Activated T-helper 1 cell treated with anti-CD3 and anti-CD28 coated beads, Interleukin-2, amount 50 U/mL, for 16 hours (primary cell): ENCODE measurements around the gene UPF1.
"Not testable (repeated sequence)": the region's sequence is repeated elsewhere in the genome, so short reads cannot be mapped to it uniquely, and the experiment has no call there.

Experiments used
- DNase-seq, 2 donors: peaks; one replicate each; pipeline ENCODE4 v3.0.0-alpha.2; 2020; ENCODE audit warnings: low read depth in 1 of 2, low spot score in 1 of 2

Gene UPF1

DNA sequence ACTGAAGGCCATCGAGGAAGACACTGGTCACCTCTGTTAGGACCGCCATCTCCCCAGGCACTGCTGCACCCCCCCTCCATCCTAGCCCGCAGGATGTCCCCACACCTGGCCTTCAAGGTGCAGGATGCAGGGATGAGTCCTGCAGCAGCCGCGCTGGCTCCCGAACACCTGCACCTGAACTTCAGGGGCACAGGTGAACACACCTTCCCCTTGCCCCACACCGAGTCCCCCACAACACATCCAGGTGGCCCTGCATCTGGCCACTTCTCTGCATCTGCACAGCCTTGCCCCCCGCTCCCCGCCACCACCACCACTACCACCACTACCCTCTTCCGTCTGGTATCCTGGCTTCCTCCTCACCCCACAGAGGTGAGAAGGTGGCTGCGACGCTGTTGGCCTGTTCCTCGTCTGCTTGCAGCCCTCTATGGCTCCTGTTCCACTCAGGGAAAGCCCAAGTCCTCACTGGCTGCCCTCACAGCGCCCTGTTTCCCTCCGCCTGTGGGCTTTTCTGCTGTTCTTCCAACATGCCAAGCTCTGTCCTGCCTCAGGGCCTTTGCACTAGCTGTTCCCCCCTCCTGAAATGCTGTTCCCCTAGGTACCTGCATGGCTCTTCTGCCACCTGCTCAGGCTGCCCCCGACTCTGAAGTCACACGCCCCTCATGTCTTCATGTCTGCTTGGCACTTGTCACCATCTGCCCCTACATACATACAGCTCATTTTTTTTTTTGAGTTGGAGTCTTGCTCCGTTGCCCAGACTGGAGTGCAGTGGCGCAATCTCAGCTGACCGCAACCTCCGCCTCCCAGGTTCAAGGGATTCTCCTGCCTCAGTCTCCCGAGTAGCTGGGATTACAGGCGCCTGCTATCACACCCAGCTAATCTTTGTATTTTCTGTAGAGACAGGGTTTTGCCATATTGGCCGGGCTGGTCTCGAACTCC is 65.6 kb downstream of the UPF1 start:
- no peak for DNase-seq

DNA sequence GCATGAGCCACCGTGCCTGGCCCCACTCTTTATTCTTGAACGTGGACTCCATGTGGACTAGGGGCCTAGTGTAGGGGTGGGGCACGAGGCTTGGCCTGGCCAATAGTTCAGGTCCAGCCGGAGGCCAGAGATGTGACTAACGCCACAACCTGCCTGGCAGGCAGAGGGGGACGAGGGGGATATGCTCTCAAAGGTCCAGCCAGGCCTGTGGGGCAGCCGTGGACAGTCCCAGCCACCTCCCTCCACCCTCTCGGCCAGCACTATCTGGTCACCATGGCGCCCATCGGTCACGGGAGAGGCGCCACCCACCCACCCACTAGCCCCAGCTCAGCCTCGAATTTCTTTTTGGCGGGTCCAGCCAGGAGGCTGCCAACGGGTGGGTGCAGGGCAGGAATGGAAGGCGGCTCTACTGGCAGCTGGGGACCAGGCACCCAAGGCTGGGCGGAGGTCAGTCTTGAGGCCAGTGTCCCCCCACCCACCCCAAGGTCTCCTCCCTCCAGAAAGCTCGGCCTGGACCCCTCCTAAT is 66.4 kb downstream of the UPF1 start:
- no peak for DNase-seq

GRCh38 chr19:18898607-18899408 is 67.0 kb downstream of the UPF1 start:
- no peak for DNase-seq

DNA sequence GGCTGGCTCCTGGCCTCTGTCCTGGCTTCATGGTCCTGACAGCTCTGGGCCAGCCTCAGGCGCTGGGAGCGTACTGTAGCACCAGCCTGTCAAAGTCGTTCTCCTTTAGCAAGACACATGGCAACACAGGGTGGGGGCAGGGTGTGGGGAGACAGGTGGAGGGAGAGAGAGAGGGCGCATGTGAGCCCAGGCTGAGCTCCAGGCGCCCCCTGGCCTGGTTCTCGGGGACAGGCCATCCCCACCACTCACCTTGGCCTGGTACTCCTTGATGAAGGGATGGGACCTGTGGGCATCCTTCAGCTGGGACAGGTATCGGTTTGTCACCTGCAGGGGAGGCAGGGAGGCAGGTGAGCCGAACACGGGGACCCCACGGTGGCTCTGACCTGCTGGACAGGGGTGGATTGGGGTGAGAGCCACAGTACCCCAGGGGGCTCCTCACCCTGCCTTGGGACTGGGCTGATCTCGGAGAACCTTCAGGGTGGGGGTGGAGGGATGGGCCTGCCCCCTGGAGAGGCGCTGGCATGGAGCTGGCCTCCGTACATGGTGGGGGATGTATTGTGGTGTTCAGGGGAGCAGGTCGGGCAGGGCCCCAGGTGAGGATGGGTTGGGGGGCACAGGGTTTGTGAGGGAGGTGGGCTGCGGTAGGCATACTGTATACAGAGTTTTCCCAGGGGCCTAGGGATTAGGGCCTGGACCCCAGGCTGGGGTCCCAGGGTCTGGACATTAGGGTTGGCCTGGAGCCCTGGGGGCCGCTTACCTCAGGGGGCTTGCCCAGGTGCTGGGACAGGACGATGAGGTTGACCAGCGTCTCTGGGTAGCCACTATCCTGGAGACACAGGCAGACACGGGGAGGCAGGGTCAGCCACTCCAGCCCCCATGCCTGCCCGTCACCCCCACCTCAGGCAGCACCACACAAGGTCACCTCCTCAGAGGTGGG is 68.1 kb downstream of the UPF1 start:
- no peak for DNase-seq

GRCh38 chr19:18900700-18901481 is 69.1 kb downstream of the UPF1 start:
- DNase-seq: no peak

- DNase-seq: no peak
Observed at GRCh38 chr19:18901491-18901890, 69.7 kb downstream of the UPF1 start.

GRCh38 chr19:18902519-18902918 is 70.8 kb downstream of the UPF1 start:
- DNase-seq: not testable (repeated sequence)

DNA sequence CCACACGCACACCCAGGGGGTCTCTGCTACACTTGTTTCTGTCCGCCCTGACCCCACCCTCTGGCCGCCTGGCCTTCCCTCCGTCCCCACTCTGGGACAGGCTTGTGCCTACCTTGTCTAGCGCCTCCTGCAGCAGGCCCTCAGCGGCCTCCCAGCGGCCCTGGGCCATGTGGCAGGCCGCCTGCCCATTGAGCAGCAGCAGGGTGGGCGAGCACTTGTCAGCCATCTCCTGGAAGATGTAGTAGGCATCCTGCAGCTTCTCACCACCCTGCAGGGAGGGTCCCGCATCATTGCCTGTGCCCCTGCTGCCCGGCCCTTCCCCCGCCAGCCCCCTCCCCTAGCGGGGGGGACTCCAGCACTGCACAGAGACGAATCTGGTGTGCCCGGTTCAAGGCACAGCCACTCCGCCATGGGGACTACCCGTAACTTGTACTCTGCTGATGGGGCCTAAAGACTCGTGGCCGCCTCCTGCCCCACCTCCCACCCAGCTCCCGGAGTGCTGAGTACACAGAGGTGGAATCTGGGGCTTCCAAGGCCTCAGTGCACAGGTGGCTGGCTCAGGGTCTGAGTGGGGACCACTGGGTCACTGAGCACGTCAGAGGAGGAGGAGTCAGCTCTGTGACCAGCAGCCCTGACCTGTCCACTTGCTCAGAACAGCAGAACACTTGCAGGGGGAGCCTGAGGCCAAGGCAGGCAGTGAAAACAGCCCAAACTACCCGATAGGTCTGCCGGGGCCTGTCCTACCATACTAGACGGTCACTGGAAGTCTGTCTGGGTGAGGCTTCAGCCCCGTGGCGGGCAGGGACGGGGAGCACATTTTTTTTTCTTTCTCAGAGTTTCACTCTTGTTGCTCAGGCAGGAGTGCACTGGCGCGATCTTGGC is 71.6 kb downstream of the UPF1 start:
- no peak for DNase-seq

- no peak for DNase-seq
Observed at GRCh38 chr19:18904334-18905057, 72.7 kb downstream of the UPF1 start.

DNA sequence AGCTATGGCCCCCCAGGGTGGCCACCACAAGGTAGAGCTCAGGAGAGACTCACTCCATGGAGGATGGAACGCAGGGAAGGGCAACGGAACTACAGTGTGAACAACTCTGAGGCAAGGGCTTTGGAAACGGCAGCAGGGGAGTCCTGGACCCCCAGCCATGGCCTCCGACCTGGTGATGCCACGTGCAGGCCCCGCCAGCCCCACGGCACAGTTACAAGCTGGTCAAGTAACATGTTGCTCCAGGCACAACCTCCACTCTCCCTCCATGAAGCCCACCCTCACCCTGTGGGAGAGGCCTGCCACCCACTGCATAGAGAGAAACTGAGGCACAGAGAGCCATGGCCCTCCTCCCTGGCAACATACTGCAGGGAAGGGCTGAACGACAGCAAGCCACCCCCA is 73.3 kb downstream of the UPF1 start:
- DNase-seq: no peak

GRCh38 chr19:18905513-18906236 is 73.9 kb downstream of the UPF1 start:
- DNase-seq: no peak

- no peak for DNase-seq
Observed at GRCh38 chr19:18906605-18907519, 75.1 kb downstream of the UPF1 start.

DNA sequence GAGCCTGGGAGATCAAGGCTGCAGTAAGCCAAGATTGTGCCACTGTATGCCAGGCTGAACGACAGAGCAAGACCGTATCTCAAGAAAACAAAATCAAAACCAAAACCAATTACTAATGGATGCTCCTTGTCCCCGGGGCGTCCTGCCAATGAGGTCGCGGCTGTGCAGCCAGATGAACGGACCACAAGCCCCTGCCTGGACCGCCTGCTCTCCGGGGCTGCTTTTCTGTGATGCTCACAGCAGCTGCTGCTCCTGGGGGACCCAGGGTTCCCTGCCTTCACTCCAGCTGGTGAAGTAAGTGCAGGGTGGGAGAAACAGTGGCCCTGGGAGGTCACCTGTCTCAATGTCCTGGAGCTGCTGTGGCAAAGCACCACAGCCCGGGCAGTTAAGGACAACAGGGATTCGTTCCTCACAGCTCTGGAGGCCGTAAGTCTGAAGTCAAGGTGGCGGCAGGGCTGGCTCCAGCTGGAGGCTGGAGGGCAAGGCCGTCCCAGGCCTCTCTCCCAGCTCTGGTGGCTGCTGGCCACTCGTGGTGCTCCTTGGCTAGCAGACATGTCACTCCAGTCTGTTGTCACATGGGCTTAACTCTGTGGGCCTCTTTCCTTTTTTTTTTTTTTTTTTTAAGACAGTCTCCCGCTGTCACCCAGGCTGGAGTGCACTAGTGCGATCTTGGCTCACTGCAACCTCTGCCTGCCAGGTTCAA is 77.3 kb downstream of the UPF1 start:
- DNase-seq: no peak

DNA sequence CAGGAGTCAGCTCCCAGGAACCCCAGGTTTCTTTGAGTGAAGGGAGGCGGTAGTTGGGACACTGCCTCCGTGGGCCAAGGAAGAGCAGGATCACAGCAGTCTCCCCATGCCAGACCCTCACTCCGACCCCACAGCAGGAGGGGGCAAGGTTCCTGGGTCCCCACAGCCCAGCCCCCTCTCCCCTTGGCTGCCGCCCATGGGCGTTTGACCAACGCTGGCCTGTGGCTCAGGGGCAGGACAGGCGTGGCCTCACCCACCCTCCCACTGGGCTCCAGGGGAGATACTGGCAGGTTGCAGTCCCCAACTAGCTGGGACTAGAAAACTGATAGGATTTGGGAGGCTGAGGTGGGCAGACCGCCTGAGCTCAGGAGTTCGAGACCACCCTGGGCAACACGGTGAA is 78.3 kb downstream of the UPF1 start:
- no peak for DNase-seq

GRCh38 chr19:18910801-18911436 is 79.2 kb downstream of the UPF1 start:
- no peak for DNase-seq

GRCh38 chr19:18912933-18913332 is 81.2 kb downstream of the UPF1 start:
- no peak for DNase-seq
